Stimulated activated CD4-positive, alpha-beta T cell treated with anti-CD3 and anti-CD28 coated beads, Interleukin-1b, Interleukin-23, amount 100 ng/mL, for 48 hours (primary cell): Measurements from ENCODE around the gene PXDN.

Experiments
- DNase-seq: peaks from one replicate; pipeline ENCODE4 v3.0.0-alpha.2; 2020

The PXDN gene

DNA sequence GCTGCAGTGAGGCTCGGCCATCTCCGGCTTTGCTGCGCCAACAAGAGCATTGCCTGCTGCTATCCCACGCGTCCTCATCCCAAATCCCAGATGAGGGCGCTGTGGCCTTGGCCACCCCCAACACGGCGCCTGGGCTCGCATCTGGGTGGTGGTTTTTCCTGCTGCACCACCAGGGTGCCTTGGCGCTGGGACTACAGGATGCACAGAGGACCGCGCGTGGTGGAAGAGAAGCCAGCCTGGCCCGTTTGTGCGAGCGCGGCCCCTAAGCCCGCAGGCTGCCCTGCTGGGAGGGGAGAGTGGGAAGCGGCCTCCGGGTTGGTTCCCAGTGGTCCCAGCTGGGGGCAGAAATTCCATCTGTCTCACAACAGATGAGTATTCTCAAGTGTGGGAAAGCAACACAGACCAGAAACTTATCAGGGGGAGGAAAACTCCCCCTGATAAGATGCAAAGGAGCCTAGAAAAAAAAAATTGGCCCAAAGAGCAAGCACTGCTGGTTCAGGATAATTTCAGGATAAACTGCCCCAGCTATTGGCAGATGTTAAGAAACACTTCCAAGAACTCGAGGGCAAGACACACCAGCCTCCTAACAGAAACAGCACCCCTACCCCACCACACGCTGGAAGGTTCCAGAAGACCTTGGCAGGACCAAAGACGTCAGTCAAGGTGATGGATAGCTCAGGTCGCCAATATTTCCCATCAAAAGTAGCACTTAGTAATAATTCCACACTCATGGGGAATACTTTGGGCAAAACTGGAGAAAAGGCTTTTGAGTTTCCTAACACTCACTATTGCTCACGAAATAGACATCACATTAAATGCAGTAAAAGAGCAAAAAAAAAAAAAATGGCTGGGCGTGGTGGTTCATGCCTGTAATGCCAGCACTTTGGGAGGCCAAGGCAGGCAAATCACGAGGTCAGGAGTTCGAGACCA, 152.1 kb downstream of the PXDN start:
- no peak for DNase-seq

DNA sequence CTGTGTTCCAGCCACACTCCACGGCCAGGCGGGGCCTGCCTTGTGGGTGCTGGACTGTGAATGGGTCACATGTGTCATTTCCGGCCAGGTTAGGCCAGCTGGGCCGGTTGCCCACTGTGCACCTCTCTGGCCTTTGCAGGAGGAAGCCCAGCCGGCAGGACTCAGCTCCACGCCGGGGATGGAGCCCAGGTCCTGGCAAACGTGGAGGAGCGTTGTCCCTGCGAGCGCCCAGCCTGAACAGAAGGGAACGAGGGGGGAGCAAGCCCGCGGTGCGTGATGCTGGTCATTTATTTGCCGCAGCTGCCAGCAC, 152.9 kb downstream of the PXDN start:
- no peak for DNase-seq

DNA sequence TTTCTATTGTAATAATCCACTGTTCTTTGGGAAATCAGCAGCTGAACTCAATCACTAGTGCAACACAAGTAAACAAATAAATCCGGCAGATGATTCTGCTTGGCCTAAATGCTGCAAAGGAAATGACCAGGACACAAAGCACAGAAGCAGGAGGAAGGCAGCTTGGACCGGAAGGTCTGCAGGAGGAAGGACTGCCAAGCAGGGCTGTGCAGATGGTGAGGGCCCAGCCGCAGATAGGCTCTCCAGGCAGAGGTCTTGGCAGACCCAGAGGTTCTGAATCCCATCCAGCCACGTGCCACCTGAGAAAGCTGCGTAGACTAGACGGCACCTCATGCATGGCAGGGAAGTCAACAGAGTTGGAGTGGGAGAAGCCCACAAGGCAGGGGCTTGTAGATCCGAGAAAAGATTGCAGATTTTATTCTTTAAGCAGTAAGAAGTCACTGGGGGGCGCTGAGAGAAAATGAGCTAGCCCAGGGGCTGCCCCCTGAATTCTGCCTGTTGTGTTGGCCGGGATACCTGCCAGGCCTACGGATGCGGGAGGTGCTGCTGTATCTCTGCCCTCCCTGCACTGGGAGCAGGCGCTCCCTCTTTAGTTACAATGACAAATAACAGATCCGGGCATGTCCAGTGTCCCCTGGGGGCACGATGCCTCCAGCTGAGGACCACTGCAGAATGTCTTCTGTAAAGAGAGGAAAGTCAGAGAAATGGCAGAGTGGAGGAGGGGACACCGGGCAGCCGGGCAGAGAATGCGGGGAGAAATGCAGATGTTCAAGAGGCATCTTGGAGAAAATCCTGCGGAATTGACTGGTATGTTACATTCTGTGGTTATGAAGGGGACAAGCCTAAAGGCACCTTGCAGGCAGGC, 153.5 kb downstream of the PXDN start:
- DNase-seq, result no peak

DNA sequence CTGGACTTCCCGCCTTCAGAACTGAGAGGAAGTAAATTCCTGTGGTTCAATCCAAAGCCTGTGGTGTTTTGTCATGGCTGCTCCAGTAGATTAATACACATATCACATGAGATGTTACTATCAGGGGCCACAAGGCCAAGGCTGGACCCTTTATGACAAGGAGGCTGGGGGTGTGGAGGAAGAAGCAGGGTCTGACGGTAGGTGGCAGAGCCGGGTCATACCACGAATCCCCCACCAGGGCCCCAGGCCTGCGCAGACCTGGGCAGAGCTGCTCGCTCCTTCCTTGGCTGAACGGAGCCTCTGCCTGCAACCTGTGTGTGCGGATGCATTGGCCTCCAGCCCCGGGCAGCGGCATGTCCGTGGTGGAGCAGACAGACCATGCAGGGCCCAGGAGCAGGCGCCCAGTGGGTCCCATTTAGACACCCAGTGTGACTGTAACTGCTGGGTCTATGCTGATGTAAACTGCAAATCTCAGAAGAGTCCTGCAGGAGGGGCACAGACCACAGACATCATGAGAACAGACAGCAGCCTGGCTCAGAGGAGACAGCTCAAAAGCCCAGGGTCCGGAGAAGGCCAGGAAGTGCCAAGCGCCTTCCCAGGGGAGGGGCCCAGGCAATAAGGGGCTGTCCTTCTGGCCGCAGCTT, 155.2 kb downstream of the PXDN start:
- no peak for DNase-seq

DNA sequence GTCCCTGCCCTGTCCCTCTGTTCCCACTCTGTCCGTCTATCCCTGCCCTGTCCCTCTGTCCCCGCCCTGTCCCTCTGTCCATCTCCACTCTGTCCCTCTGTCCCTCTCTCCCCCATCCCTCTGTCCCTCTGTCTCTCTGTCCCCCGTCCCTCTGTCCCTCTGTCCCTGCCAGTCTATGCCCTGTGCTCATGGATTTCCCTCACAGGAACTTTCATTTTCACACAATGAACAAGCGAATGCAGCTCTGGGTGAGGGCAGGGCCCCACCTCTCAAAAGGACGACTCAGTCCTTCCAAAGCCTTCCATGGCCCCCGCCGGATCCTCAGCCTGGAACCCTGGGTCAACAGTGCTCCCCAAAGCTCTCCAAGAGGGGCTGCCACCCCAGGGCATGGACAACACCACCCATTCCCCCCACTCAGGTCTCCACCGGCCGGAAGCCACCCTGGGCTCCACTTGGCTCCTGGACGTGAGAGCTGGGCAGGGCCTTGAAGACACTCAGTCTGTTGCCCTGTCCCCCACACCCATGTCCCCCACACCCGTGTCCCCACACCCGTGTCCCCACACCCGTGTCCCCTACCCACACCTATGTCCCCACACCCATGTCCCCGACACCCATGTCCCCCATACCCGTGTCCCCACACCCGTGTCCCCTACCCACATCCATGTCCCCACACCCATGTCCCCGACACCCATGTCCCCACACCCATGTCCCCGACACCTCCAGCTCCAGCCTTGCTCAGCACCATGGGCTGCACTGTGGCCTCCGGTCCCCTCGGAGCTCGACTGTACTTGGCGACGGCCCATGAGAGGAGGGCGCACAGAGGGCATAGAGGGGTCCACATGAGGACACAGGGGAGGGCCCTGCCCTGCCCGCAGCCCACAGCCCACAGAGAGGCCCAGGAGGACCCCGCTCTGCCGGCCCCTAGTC, 156.0 kb downstream of the PXDN start:
- DNase-seq, result no peak

DNA sequence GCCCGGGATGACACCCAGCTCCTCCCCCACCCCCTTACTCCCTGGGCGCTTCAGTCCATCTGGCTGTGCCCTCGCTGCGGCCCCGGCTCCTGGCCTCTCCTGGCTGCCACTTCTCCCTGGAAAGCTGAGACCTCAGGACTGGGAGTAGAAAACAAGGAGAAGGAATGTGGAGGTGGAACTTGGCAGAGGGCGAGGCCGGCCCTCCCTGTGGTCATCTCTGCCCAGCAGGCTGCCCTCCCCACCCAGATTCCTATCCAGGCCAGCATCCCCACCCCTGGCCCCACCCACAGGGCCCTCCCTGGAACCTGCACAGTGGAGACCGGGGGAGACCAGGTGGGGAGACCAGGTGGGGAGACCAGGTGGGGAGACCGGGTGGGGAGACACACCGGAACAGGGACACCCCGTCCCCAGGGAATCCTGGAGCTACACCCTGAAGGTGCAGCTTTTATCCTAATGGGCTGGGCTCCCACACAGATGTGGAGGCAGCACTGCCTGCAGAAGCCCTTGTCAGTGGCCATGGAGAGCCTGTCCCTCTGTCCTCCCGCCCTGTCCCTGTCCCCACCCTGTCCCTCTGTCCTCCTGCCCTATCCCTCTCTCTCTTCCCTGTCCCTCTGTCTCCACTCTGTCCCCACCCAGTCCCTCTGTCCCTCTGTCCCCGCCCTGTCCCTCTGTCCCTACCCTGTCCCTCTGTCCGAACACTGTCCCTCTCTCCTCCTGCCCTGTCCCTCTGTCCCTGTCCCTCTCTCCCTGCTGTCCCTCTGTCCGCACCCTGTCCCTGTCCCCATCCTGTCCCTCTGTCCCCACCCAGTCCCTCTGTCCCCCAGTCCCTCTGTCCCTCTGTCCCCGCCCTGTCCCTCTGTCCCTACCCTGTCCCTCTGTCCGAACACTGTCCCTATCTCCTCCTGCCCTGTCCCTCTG, 157.1 kb downstream of the PXDN start:
- no peak for DNase-seq

DNA sequence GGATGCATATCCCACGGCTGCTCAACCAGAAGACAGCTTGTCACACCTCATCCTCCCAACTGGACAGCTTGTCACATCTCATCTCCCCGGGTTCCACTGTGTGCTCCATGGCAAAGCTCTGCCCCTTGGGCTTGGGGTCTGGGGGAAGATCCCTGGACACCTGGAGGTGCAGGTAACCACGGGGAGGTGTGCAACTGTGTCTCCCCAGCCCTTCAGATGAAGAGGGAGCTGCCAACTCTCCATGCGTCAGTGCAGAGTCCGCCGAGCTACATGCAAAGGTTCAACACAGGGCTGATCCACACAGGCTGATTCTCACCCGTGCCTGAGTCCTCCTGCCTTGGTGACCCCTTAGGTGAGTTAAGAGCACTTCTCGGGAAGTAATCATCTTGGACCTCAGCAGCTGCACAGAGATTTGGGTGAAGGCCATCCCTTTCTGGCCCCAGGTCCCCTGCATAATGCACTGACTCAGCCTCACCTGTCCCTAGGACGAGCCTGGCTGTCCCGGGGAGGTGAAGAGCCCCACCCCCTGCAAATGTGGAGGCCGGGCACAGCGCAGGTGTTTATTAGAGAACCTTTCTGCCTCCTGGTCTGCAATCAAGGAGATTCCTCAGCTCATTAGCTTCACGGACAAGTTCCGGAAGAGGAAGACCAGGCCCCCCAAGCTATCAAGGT, 157.9 kb downstream of the PXDN start:
- no peak for DNase-seq

DNA sequence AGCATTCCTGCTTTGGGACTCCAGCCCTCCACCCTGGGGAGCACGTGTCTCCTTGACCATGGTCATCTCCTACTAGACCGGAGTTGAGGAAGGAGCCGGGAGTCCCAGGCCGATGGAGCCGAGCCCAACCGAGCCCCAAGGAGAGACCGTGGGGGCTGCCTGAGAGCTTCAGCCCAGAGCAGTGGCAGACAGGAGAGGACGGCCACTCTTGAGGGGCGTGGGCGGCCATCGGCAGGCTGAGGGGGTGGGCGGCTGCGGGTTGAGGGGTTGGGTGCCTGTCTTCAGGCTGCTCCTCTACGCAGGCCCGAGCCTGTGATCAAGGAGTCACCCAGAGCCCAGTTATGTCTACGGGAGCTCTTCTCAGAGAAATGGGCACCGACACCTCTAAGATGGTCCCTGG, 158.7 kb downstream of the PXDN start:
- DNase-seq, result no peak

DNA sequence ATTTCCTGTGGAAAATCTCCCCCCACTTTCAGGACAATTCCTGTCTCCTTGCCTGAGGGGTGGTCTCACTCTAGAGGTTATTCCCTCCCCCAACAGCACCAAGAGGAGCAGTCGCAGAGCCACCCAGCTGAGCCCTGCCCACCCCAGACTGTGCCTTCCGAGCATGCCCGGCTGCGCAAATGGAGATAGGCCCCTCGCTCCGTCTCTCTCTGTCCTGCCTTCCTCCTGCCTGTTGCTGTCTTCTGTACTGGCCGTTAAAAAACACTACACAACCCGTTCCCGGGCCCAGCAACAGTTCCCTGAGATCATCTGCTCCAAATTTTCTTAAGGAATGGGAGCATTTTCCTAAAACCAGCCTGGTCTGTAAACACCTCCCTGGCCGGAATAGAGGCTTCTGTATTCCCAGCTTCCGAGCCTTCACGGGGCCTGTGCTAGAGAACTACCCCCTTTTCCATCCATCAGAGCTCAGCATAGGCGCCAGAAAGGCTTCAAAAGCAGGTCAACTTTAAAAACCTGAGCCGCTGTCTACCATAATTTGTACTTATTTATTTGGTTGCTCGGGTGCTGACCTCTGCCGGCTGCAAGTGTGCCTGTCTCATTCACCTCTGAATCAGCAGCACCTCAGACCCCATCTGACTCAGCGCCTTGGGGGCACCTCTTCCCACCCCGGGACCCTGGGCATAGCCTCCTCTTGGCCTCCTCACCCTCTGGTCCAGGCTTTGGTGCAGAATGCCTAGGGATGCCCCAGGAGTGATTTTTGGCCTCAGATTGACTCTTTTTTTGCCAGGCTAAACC, 159.4 kb downstream of the PXDN start:
- no peak for DNase-seq

DNA sequence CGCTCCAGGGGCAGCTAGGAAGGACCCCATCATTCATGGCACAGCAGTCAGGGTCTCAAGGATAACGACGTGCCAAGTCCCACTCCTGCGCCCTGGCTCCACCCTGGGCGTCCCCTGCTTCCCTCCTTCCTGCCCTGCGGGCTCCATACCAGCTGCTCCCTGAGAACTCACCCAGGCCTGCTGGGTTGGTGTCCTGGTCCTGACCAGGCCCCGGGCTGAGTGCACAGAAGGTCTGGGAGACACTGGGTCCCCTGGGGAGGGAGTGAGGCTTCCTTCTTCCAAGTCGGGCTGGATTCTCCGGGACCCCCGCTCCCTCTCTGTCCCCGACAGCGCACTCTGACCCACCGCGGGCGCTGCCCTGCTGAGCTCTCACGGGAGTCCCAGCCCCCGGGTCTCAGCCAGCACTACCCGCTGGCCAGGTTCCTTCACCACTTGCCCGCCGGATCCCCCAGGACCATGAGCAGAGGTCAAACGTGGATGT, 160.2 kb downstream of the PXDN start:
- DNase-seq, result no peak

DNA sequence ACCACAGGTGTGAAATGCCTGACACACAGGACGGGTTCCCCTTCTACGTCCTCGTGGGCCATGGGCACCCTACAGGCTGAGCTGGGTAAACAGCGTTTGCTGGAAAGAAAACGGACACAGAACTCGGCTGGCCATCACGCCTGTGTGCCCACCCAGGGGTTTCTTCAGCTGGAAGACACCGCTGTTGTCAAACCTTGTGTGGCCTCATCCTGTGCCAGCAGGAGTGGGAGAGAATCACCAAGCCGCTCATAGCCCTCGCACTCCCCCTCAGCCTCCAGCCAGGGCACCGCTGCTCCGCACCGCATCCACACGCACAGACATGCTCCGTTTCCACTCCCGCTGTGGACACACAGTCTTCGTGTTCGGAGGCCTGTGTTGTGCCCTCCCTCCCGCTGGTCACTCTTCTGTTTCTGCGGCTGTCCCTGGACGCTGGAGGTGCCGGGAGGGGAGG, 161.4 kb downstream of the PXDN start:
- no peak for DNase-seq

DNA sequence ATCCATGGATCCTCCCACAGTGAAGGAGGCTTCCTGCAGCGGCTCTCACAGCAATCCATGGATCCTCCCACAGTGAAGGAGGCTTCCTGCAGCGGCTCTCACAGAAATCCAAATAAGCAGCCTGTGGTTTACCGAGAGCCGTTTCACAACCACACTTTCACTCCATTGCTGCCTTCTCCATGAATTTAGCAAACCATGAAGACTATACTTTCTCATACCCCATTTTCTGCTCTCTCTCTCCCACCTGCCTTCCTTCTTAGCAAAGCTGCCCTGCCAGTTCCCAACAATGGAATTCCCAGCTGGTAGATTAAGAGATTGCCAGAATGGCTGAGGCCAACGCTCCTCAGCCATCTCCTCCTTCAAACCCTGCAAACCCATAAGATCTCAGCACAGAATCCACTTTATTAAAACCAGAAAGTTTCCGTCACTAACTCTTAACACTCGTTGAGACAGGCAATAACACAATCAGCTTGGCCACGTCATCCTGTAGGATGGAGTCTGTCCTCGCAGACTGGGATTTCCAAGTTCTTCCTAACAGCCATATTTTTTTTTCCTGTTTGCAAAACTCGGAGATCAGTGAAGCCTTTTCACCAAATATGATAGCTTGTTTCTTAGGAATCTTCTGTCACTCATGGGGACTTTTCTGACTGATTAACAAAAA, 162.2 kb downstream of the PXDN start:
- DNase-seq, result no peak
